HepG2 (cell line): ENCODE results near the gene TUBB4B. TPM values are rescaled to one million over a fixed set of nuclear protein-coding genes. Genes with fewer than 3 reads are reported as not detected.

ENCODE experiments used
- ATF2 ChIP-seq: sonication (generic); formaldehyde crosslinking; IDR thresholded peaks from 2 replicates; pipeline ENCODE4 v1.4.0; 2020; ENCODE audit warnings: missing genetic modification reagents
- ELF4 ChIP-seq: sonication (generic); formaldehyde crosslinking; IDR thresholded peaks from 2 replicates; pipeline ENCODE4 v1.5.0; 2020; ENCODE audit warnings: missing genetic modification reagents, mild to moderate bottlenecking, moderate library complexity, borderline replicate concordance
- HDAC1 ChIP-seq: sonication (generic); formaldehyde crosslinking; IDR thresholded peaks from 2 replicates; pipeline ENCODE4 v1.5.1; 2020; ENCODE audit warnings: mild to moderate bottlenecking, missing genetic modification reagents
- KLF12 ChIP-seq: sonication (generic); formaldehyde crosslinking; IDR thresholded peaks from 2 replicates; pipeline ENCODE4 v1.4.0; 2020; ENCODE audit warnings: missing genetic modification reagents, borderline replicate concordance
- LCORL ChIP-seq, 2 experiments: fragments of 450-650 bp in 1 of 2; sonication (generic) in 1 of 2; formaldehyde crosslinking in 1 of 2; IDR thresholded peaks; 2 replicates each; pipeline versions ENCODE4 v1.5.0 to v1.6.1; 2017 to 2020; ENCODE audit warnings: antibody characterized with exemption in 1 of 2, missing genetic modification reagents in 1 of 2
- MED8 ChIP-seq: sonication (generic); formaldehyde crosslinking; IDR thresholded peaks from 2 replicates; pipeline ENCODE4 v1.8.1; 2023; ENCODE audit warnings: mild to moderate bottlenecking, missing genetic modification reagents; ENCODE audit not compliant: insufficient replicate concordance
- NAIF1 ChIP-seq: sonication (generic); formaldehyde crosslinking; IDR thresholded peaks from 2 replicates; pipeline ENCODE4 v1.5.0; 2020; ENCODE audit warnings: mild to moderate bottlenecking, missing genetic modification reagents, borderline replicate concordance
- NFE2 ChIP-seq: sonication (generic); formaldehyde crosslinking; IDR thresholded peaks from 2 replicates; pipeline ENCODE4 v1.4.0; 2020; ENCODE audit warnings: missing genetic modification reagents
- NFKB2 ChIP-seq: sonication (generic); formaldehyde crosslinking; IDR thresholded peaks from 2 replicates; pipeline ENCODE4 v1.4.0; 2020; ENCODE audit warnings: missing genetic modification reagents, borderline replicate concordance
- NFYB ChIP-seq: sonication (generic); formaldehyde crosslinking; IDR thresholded peaks from 2 replicates; pipeline ENCODE4 v1.4.0; 2020; ENCODE audit warnings: missing genetic modification reagents
- PHF20 ChIP-seq: sonication (generic); formaldehyde crosslinking; IDR thresholded peaks from 2 replicates; pipeline ENCODE4 v1.5.0; 2020; ENCODE audit warnings: mild to moderate bottlenecking, missing genetic modification reagents
- REPIN1 ChIP-seq: sonication (generic); formaldehyde crosslinking; IDR thresholded peaks from 2 replicates; pipeline ENCODE4 v1.8.0; 2022; ENCODE audit warnings: missing genetic modification reagents, low read depth, mild to moderate bottlenecking, borderline replicate concordance
- SAFB2 ChIP-seq: sonication (generic); formaldehyde crosslinking; IDR thresholded peaks from 2 replicates; pipeline ENCODE4 v1.5.1; 2020; ENCODE audit warnings: missing genetic modification reagents, low read depth, mild to moderate bottlenecking, borderline replicate concordance
- TBX2 ChIP-seq: sonication (generic); formaldehyde crosslinking; IDR thresholded peaks from 2 replicates; pipeline ENCODE4 v1.5.0; 2020; ENCODE audit warnings: missing genetic modification reagents, mild to moderate bottlenecking, borderline replicate concordance
- ZBTB14 ChIP-seq: sonication (generic); formaldehyde crosslinking; IDR thresholded peaks from 2 replicates; pipeline ENCODE4 v1.4.0; 2020; ENCODE audit warnings: missing genetic modification reagents
- ZBTB2 ChIP-seq: sonication (generic); formaldehyde crosslinking; IDR thresholded peaks from 2 replicates; pipeline ENCODE4 v1.8.0; 2022; ENCODE audit warnings: low read depth, missing genetic modification reagents
- ZFY ChIP-seq: sonication (generic); formaldehyde crosslinking; IDR thresholded peaks from 2 replicates; pipeline ENCODE4 v1.4.0; 2020; ENCODE audit warnings: missing genetic modification reagents
- ZKSCAN1 ChIP-seq: fragments of 150-350 bp; IDR thresholded peaks from 2 replicates; pipeline ENCODE4 v1.6.1; 2014; ENCODE audit warnings: low read length
- ZNF143 ChIP-seq: sonication (generic); formaldehyde crosslinking; IDR thresholded peaks from 2 replicates; pipeline ENCODE4 v1.4.0; 2020; ENCODE audit warnings: missing genetic modification reagents
- ZNF33B ChIP-seq: sonication (generic); formaldehyde crosslinking; IDR thresholded peaks from 2 replicates; pipeline ENCODE4 v1.5.1; 2020; ENCODE audit warnings: mild to moderate bottlenecking, missing genetic modification reagents
- ZNF567 ChIP-seq: sonication (generic); formaldehyde crosslinking; IDR thresholded peaks from 2 replicates; pipeline ENCODE4 v1.8.1; 2023; ENCODE audit warnings: mild to moderate bottlenecking, missing genetic modification reagents, borderline replicate concordance
- ZNF569 ChIP-seq: sonication (generic); formaldehyde crosslinking; IDR thresholded peaks from 2 replicates; pipeline ENCODE4 v1.5.0; 2020; ENCODE audit warnings: mild to moderate bottlenecking, missing genetic modification reagents, moderate library complexity, borderline replicate concordance
- ZNF574 ChIP-seq: sonication (generic); formaldehyde crosslinking; IDR thresholded peaks from 2 replicates; pipeline ENCODE4 v1.4.0; 2020; ENCODE audit warnings: missing genetic modification reagents
- ZNF589 ChIP-seq: sonication (generic); formaldehyde crosslinking; conservative IDR thresholded peaks from 2 replicates; pipeline ENCODE4 v1.8.0; 2022; ENCODE audit warnings: mild to moderate bottlenecking, moderate library complexity, missing genetic modification reagents
- polyA plus RNA-seq, 8 experiments: library from polyadenylated mRNA; depleted of rRNA in 3 of 8; stranded (reverse) in 7 of 8; unstranded in 1 of 8; fragments of >200 nt; fragmentation: Illumina TruSeq in 4 of 8; extraction: Trizol in 4 of 8; gene quantifications; 2 replicates each; pipeline versions ENCODE4 v1.2.1 to v1.2.3, GENCODE V29; 2011 to 2016; ENCODE audit warnings: low read depth in 4 of 8, missing spikeins in 1 of 8, mixed read lengths in 1 of 8; ENCODE audit not compliant: insufficient read depth in 1 of 8
- total RNA-seq, 5 experiments: library from RNA; depleted of rRNA; stranded (reverse); fragments of >200 nt; fragmentation: Illumina TruSeq; extraction: Trizol; gene quantifications; 2 replicates each; pipeline ENCODE4 v1.2.3, GENCODE V29; 2016; ENCODE audit warnings: low read depth in 1 of 5

Gene TUBB4B
- total and polyA plus RNA-seq, 2 of the 13 experiments (the other 11 are each of a cell fraction or from before 2014, with no cell fraction given) = 182 to 412 TPM

- TF ChIP-seq NAIF1 (CRISPR knock-in tag) = no peak; the same call in 1 of the 2 replicates
- TF ChIP-seq KLF12 = peak; percentile 76; the same call in 1 of the 2 replicates
- peak; percentile 82 for TF ChIP-seq TBX2 (CRISPR knock-in tag)
- TF ChIP-seq ZBTB14 (CRISPR knock-in tag) = peak; percentile 57
- peak; percentile 93 for TF ChIP-seq ZFY (CRISPR knock-in tag)
- no peak for TF ChIP-seq NFE2 (CRISPR knock-in tag)
- TF ChIP-seq ZNF569 = no peak
- TF ChIP-seq ZNF143 (CRISPR knock-in tag) = peak; percentile 71
- peak; percentile 73 for TF ChIP-seq SAFB2 (CRISPR knock-in tag)
- no peak; the same call in none of the 2 replicates for TF ChIP-seq PHF20 (CRISPR knock-in tag)
- TF ChIP-seq MED8 (CRISPR knock-in tag) = no peak
- no peak for TF ChIP-seq REPIN1 (CRISPR knock-in tag)
- TF ChIP-seq ZKSCAN1 = no peak
- peak; percentile 94; the same call in 1 of the 2 replicates for TF ChIP-seq ZBTB2 (CRISPR knock-in tag)
- peak; percentile 77; the same call in 1 of the 2 replicates for TF ChIP-seq NFKB2
- peak; percentile 58 for TF ChIP-seq ZNF574 (CRISPR knock-in tag)
- TF ChIP-seq ZNF33B (CRISPR knock-in tag) = peak; percentile 58; the same call in 1 of the 2 replicates
- TF ChIP-seq ZNF589 (CRISPR knock-in tag) = 0 out of 2 replicates have a peak, but pooled peaks have one; percentile 43
- 0 out of 2 replicates have a peak, but pooled peaks have one; percentile 51 for TF ChIP-seq ATF2
- no peak for TF ChIP-seq ELF4 (CRISPR knock-in tag)
- peak; percentile 93 for TF ChIP-seq HDAC1
- no peak for TF ChIP-seq ZNF567
- no peak for TF ChIP-seq LCORL (IDR thresholded peaks at IDR 0.05)
- peak; percentile 59; the same call in 1 of the 2 replicates for TF ChIP-seq LCORL (CRISPR knock-in tag; IDR thresholded peaks at IDR 0.05)
- no peak for TF ChIP-seq NFYB (CRISPR knock-in tag)
Measured at GRCh38 chr9:137240318-137240840, 708 bp upstream of the TUBB4B start (continued).
